Neural crest cell (in vitro differentiated cells): ENCODE results near the gene ATP6V0D1. TPM values are rescaled to one million over a fixed set of nuclear protein-coding genes. Genes with fewer than 3 reads are reported as not detected.

ENCODE experiments used
- DNase-seq: peaks from one replicate; pipeline ENCODE4 v3.0.0; 2021; ENCODE audit warnings: low read depth, mixed read lengths, low spot score
- H3K27ac Mint-ChIP-seq: one replicate; pipeline ENCODE4 v1.8.0; 2021; ENCODE audit warnings: mild to moderate bottlenecking, mixed read lengths; ENCODE audit not compliant: unreplicated experiment
- H3K27me3 Mint-ChIP-seq: 2 replicates; pipeline ENCODE4 v1.8.0; 2021; ENCODE audit warnings: low read depth, mild to moderate bottlenecking, mixed read lengths
- H3K36me3 Mint-ChIP-seq: 2 replicates; pipeline ENCODE4 v1.8.0; 2021; ENCODE audit warnings: low read depth, mild to moderate bottlenecking, mixed read lengths
- H3K4me1 Mint-ChIP-seq: 2 replicates; pipeline ENCODE4 v1.8.0; 2021; ENCODE audit warnings: mixed read lengths
- H3K4me3 Mint-ChIP-seq: one replicate; pipeline ENCODE4 v1.8.0; 2021; ENCODE audit warnings: mild to moderate bottlenecking, mixed read lengths
- H3K9me3 Mint-ChIP-seq: 2 replicates; pipeline ENCODE4 v1.8.0; 2021; ENCODE audit warnings: mixed read lengths
- CTCF ChIP-seq: fragments of 200-600 bp; sonication (generic); conservative IDR thresholded peaks from 2 replicates; pipeline ENCODE4 v1.5.0; 2021; ENCODE audit warnings: antibody characterized with exemption, mild to moderate bottlenecking
- total RNA-seq: library from RNA; stranded (reverse); gene quantifications from 2 replicates; pipeline ENCODE4 v1.2.1, GENCODE V29; 2021

Gene ATP6V0D1
- total RNA-seq, 1 donor from 2014 or later, result 54.7 TPM

- TF ChIP-seq CTCF, result no peak
- Mint-ChIP-seq H3K27ac (no peak overlapping the region), H3K4me1 (peaks cover 7% of the 10 kb centered on the region), H3K4me3 (no peak overlapping the region), H3K9me3 (no peaks in the 10 kb centered on the region), H3K27me3 (no peaks in the 10 kb centered on the region), H3K36me3 (no peaks in the 10 kb centered on the region)
- DNase-seq, result no peak
These were observed 32.4 kb downstream of the ATP6V0D1 start for GRCh38 chr16:67448580-67448979.

- Mint-ChIP-seq H3K4me3 (no peak overlapping the region), H3K4me1 (peaks cover 7% of the 10 kb centered on the region), H3K9me3 (no peaks in the 10 kb centered on the region), H3K27me3 (no peaks in the 10 kb centered on the region), H3K27ac (no peak overlapping the region), H3K36me3 (no peaks in the 10 kb centered on the region)
- DNase-seq, result no peak
- TF ChIP-seq CTCF, result peak; percentile 52
These were observed 33.4 kb downstream of the ATP6V0D1 start for GRCh38 chr16:67447508-67448076.

GRCh38 chr16:67446968-67447507, 33.9 kb downstream of the ATP6V0D1 start:
- Mint-ChIP-seq H3K27ac (no peak overlapping the region), H3K4me3 (no peak overlapping the region), H3K9me3 (no peaks in the 10 kb centered on the region), H3K36me3 (no peaks in the 10 kb centered on the region), H3K4me1 (peaks cover 7% of the 10 kb centered on the region), H3K27me3 (no peaks in the 10 kb centered on the region)
- DNase-seq, result no peak
- TF ChIP-seq CTCF, result no peak

- Mint-ChIP-seq H3K27ac (peak overlapping the region; percentile 90), H3K36me3 (no peaks in the 10 kb centered on the region), H3K9me3 (no peaks in the 10 kb centered on the region), H3K4me1 (peaks cover 7% of the 10 kb centered on the region), H3K27me3 (no peaks in the 10 kb centered on the region), H3K4me3 (no peak overlapping the region)
- no peak for DNase-seq
- no peak for TF ChIP-seq CTCF
These were observed 34.7 kb downstream of the ATP6V0D1 start for GRCh38 chr16:67445913-67446907.

- no peaks in the 10 kb centered on the region for H3K36me3 Mint-ChIP-seq
- H3K9me3 Mint-ChIP-seq, result no peaks in the 10 kb centered on the region
- H3K27me3 Mint-ChIP-seq, result no peaks in the 10 kb centered on the region
- H3K4me3 Mint-ChIP-seq, result no peak overlapping the region
- H3K4me1 Mint-ChIP-seq, result peaks cover 7% of the 10 kb centered on the region
- no peak for TF ChIP-seq CTCF
- H3K27ac Mint-ChIP-seq, result no peak overlapping the region
- DNase-seq, result no peak
These were observed 35.5 kb downstream of the ATP6V0D1 start for GRCh38 chr16:67445441-67445912.
